NCI-H2029 (cell line): Measurements from ENCODE around the gene MMP11.

Experiments
- DNase-seq: peaks from one replicate; lab custom pipeline; 2025; lab: John Stamatoyannopoulos, UW

The MMP11 gene

GRCh38 chr22:23803001-23803819 lies 30.6 kb downstream of the MMP11 start:
- DNase-seq = no peak

- no peak for DNase-seq
Measured at GRCh38 chr22:23804781-23805291, 32.2 kb downstream of the MMP11 start.

- no peak for DNase-seq
Measured at GRCh38 chr22:23806837-23807236, 34.2 kb downstream of the MMP11 start.

- DNase-seq = no peak
Measured at GRCh38 chr22:23812378-23812777, 39.7 kb downstream of the MMP11 start.

GRCh38 chr22:23815541-23816155 lies 43.0 kb downstream of the MMP11 start:
- DNase-seq = no peak

GRCh38 chr22:23816156-23816976 lies 43.7 kb downstream of the MMP11 start:
- no peak for DNase-seq

GRCh38 chr22:23817146-23817545 lies 44.5 kb downstream of the MMP11 start:
- DNase-seq = no peak

- no peak for DNase-seq
Measured at GRCh38 chr22:23818541-23818940, 45.9 kb downstream of the MMP11 start.

GRCh38 chr22:23820748-23821211 lies 48.1 kb downstream of the MMP11 start:
- no peak for DNase-seq

- DNase-seq = no peak
Measured at GRCh38 chr22:23822101-23822671, 49.5 kb downstream of the MMP11 start.

- no peak for DNase-seq
Measured at GRCh38 chr22:23823331-23823791, 50.7 kb downstream of the MMP11 start.

GRCh38 chr22:23824476-23825245 lies 52.0 kb downstream of the MMP11 start:
- DNase-seq = no peak

- no peak for DNase-seq
Measured at GRCh38 chr22:23825246-23825905, 52.7 kb downstream of the MMP11 start.

- DNase-seq = no peak
Measured at GRCh38 chr22:23826510-23827350, 54.1 kb downstream of the MMP11 start.

- no peak for DNase-seq
Measured at GRCh38 chr22:23827351-23827995, 54.8 kb downstream of the MMP11 start.

- DNase-seq = no peak
Measured at GRCh38 chr22:23828800-23829680, 56.4 kb downstream of the MMP11 start.

- DNase-seq = no peak
Measured at GRCh38 chr22:23829845-23830372, 57.3 kb downstream of the MMP11 start.

- no peak for DNase-seq
Measured at GRCh38 chr22:23831261-23831660, 58.6 kb downstream of the MMP11 start.
